SK-N-DZ (cell line): ENCODE data around the gene ALS2CL.
"Not testable (repeated sequence)": the region's sequence is repeated elsewhere in the genome, so short reads cannot be mapped to it uniquely, and the experiment has no call there.

Experiments
- DNase-seq: peaks from one replicate; pipeline ENCODE4 v3.0.0-alpha.2; 2015; ENCODE audit warnings: low spot score

The ALS2CL gene

GRCh38 chr3:46715507-46716175, 22.2 kb upstream of the ALS2CL start:
- DNase-seq = no peak

- no peak for DNase-seq
These were observed 21.4 kb upstream of the ALS2CL start for GRCh38 chr3:46714728-46715506.

GRCh38 chr3:46713898-46714552, 20.5 kb upstream of the ALS2CL start:
- DNase-seq = no peak

- no peak for DNase-seq
These were observed 19.8 kb upstream of the ALS2CL start for GRCh38 chr3:46713050-46713897.

DNA sequence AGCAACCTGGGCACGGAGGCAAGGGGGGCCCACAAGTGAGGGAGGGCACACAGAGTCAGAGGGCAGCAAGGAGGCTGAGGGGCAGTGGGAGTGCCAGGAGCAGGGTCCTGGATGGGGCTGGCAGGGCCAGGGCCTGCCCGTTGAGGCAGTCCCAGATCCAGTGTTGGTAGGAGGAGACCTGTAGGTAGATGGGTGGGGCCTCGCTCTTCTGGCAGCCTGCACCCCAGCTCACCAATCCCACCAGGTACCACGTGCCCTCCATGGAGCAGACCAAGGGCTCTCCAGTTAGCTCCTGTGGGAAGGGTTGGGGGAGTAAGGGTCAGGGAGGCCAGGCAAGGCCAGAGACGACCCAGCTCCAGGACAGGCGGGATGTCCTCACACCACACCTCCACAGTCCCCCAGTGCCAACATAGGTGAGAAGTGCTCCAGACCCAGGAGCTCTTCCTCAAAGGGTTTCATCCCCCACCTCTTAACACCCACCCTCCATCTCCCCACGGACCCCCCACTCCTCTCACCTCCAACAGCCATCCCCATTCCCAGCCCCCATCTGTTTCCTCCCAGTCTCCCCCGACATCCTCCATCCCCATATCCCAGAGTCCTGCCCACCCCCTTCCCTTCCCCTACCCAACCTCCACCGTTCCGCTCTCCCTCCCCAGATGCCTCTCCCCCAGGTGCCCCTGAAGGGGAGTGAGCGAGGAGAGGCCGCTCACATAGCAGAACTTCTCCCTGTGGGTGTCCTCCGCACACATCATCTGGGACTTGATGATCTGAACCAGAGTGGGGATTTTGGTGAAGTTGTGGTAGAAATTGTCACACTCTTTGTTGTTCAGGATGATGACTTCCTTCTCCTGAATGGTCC, 18.9 kb upstream of the ALS2CL start:
- no peak for DNase-seq

DNA sequence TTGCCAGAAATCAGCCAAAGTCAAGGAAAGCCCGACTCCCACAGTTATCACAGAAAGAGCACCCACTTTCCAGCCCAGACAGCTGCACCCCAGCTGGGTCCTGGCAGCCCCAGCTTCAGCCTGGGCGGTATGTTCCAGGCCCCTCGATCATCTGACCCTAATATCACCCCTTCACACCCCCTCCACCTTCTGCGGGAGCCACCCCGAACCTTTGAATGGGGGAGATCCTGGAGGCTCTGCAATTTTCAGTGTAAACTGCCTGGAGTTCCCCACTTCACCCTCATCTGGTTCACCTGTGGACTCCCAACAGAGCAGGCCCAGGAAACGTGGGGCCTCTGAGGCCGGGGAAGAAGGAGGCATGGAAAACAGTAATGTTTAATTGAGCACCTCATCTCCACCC, 18.3 kb upstream of the ALS2CL start:
- no peak for DNase-seq

DNA sequence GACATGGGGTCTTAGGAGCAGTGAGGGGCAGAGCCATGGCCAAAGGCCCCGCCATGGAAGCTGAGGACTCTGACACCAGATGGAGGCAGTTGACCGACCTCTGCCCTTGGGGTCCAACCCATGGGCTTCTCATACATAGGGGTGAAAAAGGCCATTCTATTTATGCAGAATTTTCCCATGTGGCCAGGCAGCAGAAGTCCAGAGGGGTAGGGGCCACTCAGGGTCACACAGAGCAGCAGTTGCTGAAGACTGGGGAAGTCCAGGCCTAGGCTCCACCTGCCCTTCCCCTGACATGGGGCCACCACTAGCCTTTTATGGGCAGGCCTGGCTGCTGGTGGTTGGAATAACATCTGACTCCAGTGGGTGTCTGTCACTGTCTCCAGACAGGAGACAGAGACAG, 17.8 kb upstream of the ALS2CL start:
- no peak for DNase-seq

DNA sequence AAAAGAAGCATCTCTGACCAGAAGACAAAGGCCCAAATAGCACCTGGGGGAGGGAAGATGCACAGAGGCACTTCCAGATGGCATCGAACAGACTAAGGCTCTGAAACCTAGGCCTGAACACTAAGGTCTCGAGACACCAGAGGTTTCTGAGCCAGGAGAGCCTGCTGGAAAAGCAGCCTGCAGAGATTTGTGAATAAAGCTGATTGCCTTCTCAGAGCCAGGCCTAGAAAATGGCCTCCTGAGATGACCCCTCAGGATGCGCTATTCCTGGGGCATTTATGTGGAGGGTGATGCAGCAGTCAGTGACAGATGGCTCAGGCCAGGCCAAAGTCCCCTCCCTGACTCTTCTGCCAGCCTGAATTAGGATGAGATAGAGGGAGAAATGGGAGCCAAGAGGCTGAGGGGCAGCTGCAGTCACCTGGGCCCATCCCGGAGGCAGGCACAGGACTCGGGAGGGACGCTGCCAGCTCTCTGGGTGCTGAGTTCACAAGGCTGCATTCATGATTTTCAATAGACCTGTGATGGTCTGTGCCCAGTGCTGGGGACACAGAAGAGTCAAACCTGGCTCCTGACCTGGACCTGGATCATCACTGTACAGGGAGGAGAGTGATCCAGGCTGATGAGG, 17.3 kb upstream of the ALS2CL start:
- no peak for DNase-seq

- DNase-seq = no peak
These were observed 16.8 kb upstream of the ALS2CL start for GRCh38 chr3:46710229-46710628.

DNA sequence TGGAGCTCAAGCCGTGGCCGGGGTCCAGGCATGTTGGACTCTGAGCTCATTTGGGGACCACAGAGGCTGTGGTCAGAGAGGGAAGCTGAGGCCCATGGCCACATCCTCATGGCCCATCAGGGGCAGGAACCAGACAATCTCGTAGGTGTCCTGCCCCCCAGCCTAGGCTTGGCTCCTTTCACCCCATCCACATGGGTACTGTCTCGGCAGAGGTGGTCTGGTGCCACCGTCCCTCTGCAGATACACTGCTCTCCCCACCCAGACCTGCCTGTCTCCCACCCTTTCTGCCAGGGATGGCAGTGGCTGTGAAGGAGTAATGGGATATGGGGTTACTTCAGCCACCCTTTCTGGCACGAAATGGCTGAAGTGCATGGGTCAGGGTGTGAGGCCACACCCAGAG, 16.2 kb upstream of the ALS2CL start:
- DNase-seq = no peak

DNA sequence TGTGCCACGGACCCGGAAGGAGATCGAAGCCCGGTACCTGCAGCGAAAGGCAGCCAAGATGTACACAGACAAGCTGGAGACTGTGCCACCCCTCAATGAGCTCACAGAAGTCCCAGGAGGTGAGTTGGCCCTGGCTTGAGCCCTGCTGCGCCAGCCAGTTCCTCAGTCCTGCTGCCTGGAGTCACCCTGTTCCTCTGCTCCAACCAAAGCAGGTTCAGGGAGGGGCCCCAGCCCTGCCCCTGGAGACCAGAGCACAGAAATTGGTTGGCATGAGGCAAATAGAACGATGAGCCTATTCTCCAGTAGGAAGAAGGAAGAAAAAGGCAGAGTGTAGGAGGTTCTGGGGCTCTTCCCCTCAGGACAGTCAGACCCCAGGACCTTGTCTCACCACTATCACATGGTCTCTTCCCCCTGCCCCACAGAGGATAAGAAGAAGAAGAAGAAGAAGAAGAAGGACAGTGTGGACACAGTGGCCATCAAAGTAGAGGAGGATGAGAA, 15.7 kb upstream of the ALS2CL start:
- DNase-seq = no peak

GRCh38 chr3:46708401-46709156, 15.1 kb upstream of the ALS2CL start:
- DNase-seq = no peak

GRCh38 chr3:46707601-46708011, 14.1 kb upstream of the ALS2CL start:
- DNase-seq = no peak

GRCh38 chr3:46706771-46707582, 13.5 kb upstream of the ALS2CL start:
- no peak for DNase-seq

GRCh38 chr3:46705751-46706552, 12.5 kb upstream of the ALS2CL start:
- DNase-seq = no peak

- DNase-seq = peak; percentile 63
These were observed 11.6 kb upstream of the ALS2CL start for GRCh38 chr3:46705022-46705530.

DNA sequence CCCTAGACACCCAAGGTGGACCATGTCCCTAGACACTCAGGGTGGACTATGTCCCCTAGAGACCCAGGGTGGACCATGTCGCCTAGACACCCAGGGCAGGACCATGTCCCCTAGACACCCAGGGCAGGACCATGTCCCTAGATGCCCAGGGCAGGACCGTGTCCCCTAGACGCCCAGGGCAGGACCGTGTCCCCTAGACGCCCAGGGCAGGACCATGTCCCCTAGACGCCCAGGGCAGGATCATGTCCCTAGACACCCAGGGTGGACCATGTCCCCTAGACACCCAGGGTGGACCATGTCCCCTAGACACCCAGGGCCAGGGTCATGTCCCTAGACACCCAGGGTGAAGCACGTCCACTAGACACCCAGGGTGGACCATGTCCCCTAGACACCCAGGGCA, 10.9 kb upstream of the ALS2CL start:
- not testable (repeated sequence) for DNase-seq
